GM21526 (cell line): ENCODE results near the gene TBX2.

ENCODE experiments used
- ATAC-seq: cut with Tn5 transposase; IDR thresholded peaks from one replicate; pipeline ENCODE4 v1.9.1; 2021; ENCODE audit warnings: moderate library complexity; ENCODE audit not compliant: unreplicated experiment, low FRiP score

TBX2 gene

GRCh38 chr17:61400066-61400716 lies 548 bp downstream of the TBX2 start:
- no peak for ATAC-seq

GRCh38 chr17:61400717-61401388 lies 1.2 kb downstream of the TBX2 start:
- ATAC-seq = no peak

DNA sequence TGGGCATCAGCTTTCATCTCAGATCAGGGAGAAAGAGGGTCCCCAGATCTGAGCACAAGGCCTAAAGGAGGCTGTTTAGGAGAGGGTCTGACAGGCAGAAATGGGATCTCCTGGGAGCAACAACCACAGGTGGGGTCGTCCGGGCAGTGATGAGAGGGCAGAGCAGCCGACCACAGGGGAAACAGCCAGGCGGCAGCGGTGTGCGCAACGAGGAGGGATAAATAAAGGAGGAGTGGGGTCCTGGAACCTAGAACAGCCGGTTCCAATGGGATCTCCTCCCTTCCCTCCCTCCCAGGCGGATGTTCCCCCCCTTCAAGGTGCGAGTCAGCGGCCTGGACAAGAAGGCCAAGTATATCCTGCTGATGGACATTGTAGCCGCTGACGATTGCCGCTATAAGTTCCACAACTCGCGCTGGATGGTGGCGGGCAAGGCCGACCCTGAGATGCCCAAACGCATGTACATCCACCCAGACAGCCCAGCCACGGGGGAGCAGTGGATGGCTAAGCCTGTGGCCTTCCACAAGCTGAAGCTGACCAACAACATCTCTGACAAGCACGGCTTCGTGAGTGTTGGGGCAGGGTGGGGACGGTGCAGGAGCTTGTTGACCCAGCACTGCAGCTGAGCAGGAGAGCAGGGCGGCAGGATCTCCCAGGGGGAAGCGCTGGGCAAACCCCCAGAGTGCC lies 1.9 kb downstream of the TBX2 start:
- no peak for ATAC-seq

DNA sequence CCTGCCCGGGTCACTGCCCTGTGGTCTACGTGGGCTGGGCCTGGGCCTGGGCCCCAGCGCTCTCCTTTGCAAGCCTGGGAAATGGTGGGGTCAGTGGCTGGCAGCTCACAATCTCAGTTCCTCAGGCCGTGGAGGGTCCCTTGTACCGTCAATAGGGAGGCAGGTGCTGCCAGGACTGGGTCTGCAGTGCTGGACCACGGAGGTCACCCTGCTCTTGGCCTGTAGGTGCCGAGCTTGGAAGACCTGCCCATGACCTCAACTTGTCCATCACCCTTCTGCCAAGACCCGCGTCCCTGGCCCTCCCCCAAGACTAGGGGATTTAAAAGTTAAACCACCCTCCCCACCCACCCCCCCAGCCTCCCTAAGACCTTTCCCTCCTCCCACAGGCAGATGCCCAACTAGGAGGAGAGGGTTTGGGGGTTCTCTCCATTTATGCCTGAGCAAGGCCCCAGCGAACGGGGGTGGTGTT lies 2.5 kb downstream of the TBX2 start:
- ATAC-seq = no peak

GRCh38 chr17:61402978-61403800 lies 3.5 kb downstream of the TBX2 start:
- ATAC-seq = no peak

DNA sequence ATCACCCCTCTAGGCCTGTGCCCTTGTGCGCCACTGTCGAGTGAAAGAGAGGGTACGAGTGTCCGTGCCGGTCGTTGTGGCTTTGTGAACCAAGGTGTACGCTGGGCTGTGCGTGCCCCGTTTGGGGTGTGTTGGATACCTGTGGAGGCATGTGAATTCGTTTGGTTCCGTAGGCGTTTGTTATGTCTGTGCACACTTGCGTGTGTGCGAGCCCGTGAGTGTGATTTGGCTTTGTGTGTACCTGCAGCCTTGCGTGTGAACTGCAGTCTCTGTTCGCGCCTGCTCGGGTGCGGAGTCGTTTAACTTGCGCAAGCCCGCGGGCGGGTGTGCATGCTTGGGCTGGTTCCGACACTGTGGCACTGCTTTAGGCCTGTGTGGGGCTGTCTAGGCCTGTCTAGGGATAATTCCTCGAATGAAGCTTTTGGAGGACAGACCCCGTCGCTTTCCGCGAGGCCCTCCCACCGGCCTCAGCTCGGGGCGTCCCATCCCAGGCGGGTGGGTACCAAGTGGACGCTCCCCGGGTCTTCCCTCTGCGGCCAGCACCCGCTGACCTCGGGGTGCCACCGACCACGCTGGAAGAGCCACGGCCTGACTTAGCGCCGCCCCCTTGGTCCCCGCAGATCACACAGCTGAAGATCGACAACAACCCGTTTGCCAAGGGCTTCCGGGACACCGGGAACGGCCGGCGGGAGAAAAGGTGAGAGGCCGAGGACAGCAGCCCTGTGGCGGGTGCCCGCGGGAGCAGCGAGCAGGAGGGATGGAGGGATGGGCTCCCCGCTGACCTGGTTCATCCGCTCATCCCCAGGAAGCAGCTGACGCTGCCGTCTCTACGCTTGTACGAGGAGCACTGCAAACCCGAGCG lies 4.4 kb downstream of the TBX2 start:
- no peak for ATAC-seq

- no peak for ATAC-seq
These were observed 4.9 kb downstream of the TBX2 start for GRCh38 chr17:61404663-61404912.

DNA sequence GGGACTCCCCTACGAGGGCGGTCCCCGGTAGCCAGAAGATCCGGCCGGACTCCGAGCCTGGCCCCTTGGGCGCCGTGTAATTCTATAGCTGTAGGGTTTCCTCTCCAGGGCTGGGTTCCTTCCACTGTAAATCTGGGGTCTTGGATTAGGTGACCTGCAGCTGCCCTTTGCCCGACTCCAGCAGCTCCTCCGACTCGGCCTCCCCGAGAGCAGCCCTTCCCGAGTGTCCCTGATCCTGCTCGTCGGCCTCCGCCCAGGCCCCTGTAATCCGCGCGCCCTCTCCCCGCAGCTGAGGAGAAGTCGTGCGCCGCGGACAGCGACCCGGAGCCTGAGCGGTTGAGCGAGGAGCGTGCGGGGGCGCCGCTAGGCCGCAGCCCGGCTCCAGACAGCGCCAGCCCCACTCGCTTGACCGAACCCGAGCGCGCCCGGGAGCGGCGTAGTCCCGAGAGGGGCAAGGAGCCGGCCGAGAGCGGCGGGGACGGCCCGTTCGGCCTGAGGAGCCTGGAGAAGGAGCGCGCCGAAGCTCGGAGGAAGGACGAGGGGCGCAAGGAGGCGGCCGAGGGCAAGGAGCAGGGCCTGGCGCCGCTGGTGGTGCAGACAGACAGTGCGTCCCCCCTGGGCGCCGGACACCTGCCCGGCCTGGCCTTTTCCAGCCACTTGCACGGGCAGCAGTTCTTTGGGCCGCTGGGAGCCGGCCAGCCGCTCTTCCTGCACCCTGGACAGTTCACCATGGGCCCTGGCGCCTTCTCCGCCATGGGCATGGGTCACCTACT lies 5.5 kb downstream of the TBX2 start:
- ATAC-seq = no peak

- ATAC-seq = no peak
These were observed 6.3 kb downstream of the TBX2 start for GRCh38 chr17:61405686-61406536.

DNA sequence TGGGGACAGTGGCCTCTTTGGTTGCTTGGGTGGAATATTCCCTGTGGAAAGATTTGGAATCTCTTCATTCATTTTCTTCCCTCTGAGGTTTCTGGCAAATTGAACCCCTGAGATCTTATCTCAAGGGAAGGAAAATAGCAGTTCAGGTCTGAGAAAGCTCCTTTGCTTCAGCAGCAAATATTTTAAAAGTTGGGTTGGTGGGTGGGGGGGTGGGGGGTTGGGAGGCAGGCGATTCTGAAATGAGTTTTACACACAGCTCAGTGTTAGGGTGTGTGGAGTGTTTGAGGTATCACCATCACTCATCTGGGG lies 6.8 kb downstream of the TBX2 start:
- ATAC-seq = no peak

- no peak for ATAC-seq
These were observed 7.6 kb downstream of the TBX2 start for GRCh38 chr17:61406971-61407911.

DNA sequence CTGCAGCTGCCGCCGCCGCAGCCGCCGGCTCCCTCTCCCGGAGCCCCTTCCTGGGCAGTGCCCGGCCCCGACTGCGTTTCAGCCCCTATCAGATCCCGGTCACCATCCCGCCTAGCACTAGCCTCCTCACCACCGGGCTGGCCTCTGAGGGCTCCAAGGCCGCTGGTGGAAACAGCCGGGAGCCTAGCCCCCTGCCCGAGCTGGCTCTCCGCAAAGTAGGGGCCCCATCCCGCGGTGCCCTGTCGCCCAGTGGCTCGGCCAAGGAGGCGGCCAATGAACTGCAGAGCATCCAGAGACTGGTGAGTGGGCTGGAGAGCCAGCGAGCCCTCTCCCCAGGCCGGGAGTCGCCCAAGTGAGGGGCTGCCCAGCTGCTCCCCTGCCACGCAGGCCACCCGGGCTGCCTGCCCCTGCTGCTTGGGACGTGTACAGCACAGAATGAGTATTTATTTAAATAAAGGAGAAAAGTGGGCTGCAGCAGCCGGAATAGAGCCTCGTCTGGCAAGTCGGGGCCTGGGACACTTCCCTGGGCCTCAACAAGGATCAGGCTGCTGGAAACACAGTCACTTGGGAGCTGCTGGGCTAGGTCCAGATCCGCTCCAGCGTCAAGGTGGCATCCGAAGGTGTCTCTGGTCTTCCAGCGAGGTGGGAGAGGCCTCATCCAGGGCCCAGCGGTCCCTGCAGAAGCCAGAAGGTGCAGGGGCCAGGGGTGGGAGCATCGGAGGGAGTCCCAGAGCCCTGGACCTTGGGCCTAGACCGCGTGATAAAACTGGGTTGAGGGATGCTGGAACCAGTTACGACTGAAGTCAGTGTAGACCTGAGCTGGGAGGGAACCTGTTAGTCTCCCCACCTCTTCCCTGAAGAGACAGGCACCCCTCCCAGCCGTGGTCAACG lies 8.8 kb downstream of the TBX2 start:
- no peak for ATAC-seq

DNA sequence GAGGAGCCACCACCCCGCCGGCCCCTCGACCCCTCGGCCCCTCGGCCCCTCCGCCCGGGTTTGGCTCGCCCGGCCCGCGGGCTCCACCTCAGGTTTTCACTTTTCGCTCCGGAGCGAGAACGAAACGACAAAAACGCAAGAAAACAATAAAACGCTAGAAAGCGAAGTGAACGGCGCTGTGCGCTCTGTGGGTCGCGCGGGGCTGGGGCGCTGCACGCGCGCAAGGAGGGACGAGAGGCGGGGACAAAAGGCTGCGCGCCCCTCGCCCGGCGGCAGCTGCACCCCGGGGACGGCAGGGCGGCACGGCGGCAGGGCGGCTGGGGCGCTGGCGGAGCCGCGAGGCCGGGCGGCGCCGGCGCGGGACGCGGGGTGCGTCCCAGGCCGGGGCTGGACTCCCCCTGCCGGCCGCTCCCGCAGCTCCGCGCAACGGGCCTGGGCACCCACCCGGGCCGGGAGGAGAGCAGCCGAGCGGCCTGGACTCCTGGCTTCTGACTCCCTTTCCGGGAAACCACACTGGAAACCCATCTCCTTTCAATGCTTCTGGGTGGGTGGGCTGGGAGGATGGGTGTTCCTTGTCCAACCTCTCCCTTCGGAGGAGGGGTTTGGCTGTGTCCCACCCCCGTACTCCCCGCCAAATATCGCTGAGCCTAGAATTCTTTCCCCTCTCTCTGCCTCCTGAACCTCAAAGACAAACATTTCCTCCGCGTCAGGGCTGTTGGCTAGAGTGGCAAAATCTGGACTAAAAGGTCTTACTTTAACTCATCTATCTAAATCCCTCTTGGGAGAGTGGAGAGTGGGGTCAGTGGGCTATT lies 9.9 kb downstream of the TBX2 start:
- ATAC-seq = no peak

DNA sequence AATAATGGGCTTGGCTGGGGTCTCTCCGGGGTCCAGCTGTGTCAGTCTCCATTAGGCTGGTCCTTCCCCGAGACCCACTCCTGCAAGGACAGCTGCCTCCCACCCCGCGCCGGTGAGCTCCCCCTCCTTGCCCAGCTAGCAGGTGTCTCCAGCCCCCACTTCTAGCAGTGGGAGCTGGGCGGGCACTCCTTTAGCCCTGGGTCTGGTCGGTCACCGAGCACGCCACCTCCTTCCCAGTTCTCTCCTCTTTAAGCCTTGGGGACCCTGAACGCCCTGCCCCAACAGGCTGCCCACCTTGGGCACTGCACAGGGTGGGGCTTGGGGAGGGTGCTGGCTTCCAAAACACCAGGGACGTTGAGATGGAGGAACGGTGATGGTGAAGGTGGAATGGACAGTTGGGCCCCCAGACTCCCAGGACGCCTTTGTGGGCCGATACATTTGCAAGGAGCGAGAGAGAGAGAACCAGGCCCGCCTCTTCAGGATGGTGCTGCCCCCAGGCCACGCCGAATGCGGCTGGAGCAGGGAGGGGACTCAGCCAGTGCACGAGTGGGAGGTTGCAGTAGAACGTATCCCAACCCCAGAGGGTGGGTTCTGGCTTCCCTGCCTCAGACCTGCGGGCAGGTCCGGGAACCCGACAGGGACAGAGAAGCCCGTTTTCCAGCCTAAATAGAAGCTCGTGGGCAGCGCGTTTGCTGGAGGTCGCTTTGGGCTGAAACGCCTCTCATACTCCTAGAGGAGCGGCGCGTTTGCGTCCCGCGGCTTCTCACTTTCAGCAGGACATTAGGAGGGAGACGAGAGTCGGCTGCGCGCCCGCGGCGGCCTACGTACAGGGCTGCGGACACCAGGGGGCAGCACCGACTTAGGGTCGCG lies 10.7 kb downstream of the TBX2 start:
- no peak for ATAC-seq

GRCh38 chr17:61411011-61411260 lies 11.3 kb downstream of the TBX2 start:
- ATAC-seq = no peak
